ENCODE measurements around the gene PTCD1. TPM values are rescaled to one million over a fixed set of nuclear protein-coding genes. Genes with fewer than 3 reads are reported as not detected.
A peak's percentile ranks its signal among the peaks of the same experiment; 100 is the strongest.
"Not testable (repeated sequence)": the region's sequence is repeated elsewhere in the genome, so short reads cannot be mapped to it uniquely, and the experiment has no call there.

The PTCD1 gene
- total RNA-seq, 1 experiment from 2014 or later: 11.1 TPM

- ChIA-PET CTCF (interaction anchor here (0.6 to 1.2 kb wide), 4 partner anchors 8 to 50 kb away, joined by 3 to 6 read pairs (median 4); no protein-coding TSS in a partner anchor), POLR2A (interaction anchor here (0.8 to 1.2 kb wide), 2 partner anchors 8 to 23 kb away, joined by 3 read pairs; no protein-coding TSS in a partner anchor)
- peak; percentile 47; the same call in 1 of the 2 replicates for TF ChIP-seq CTCF (IDR thresholded peaks at IDR 0.05)
- not testable (repeated sequence) for H3K9me3 Mint-ChIP-seq; ATAC-seq; H3K4me3 Mint-ChIP-seq; H3K4me1 Mint-ChIP-seq; H3K27me3 Mint-ChIP-seq (ENCODE audit: low read depth); H3K27ac Mint-ChIP-seq
- H3K36me3 Mint-ChIP-seq: peaks cover 83% of the 10 kb centered on the region
- peak; percentile 81 for DNase-seq (ENCODE audit: low spot score)
These were observed 23.0 kb downstream of the PTCD1 start for GRCh38 chr7:99415513-99416127.

DNA sequence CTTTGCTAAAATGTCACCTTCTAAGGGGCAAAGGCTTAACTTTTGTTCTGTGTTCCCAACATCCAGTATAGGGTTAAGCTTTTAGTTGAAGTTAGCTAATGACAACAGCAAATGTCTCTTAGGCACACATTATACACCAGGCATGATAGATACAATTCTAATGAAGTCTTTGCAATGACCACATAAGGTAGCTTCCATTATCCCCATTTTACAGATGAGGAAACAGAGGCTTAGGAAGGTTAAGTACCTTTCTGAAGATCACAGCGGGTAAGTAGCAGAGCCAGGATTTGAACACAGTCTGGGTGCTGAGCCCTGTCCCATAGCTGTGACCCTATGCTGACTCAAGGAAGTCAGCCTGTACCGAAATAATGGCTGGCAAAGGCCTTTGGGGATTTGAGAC is 28.0 kb downstream of the PTCD1 start:
- ChIA-PET POLR2A (no interaction called here), CTCF (interaction anchor here (2.4 kb wide), 1 partner anchor 11 kb away, joined by 5 read pairs; no protein-coding TSS in a partner anchor)
- TF ChIP-seq ZNF219 (CRISPR knock-in tag; IDR thresholded peaks at IDR 0.05; ENCODE audit: borderline replicate concordance) (no peak), NR3C1 (CRISPR knock-in tag; conservative IDR thresholded peaks at IDR 0.05; ENCODE audit: low read depth) (no peak)
- TF ChIP-seq, protein P1, sequence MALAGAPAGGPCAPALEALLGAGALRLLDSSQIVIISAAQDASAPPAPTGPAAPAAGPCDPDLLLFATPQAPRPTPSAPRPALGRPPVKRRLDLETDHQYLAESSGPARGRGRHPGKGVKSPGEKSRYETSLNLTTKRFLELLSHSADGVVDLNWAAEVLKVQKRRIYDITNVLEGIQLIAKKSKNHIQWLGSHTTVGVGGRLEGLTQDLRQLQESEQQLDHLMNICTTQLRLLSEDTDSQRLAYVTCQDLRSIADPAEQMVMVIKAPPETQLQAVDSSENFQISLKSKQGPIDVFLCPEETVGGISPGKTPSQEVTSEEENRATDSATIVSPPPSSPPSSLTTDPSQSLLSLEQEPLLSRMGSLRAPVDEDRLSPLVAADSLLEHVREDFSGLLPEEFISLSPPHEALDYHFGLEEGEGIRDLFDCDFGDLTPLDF (CRISPR knock-in tag; IDR thresholded peaks at IDR 0.05): no peak
- H3K9me3 Mint-ChIP-seq: peaks cover 7% of the 10 kb centered on the region
- peaks cover 18% of the 10 kb centered on the region for H3K4me1 Mint-ChIP-seq
- DNase-seq (ENCODE audit: low spot score) (no peak), ATAC-seq (no peak)
- H3K27me3 Mint-ChIP-seq (ENCODE audit: low read depth): no peaks in the 10 kb centered on the region
- peak overlapping the region; percentile 80; the same call in 1 of the 2 replicates for H3K27ac Mint-ChIP-seq
- H3K4me3 Mint-ChIP-seq: peak overlapping the region; percentile 99
- peaks cover 46% of the 10 kb centered on the region for H3K36me3 Mint-ChIP-seq

DNA sequence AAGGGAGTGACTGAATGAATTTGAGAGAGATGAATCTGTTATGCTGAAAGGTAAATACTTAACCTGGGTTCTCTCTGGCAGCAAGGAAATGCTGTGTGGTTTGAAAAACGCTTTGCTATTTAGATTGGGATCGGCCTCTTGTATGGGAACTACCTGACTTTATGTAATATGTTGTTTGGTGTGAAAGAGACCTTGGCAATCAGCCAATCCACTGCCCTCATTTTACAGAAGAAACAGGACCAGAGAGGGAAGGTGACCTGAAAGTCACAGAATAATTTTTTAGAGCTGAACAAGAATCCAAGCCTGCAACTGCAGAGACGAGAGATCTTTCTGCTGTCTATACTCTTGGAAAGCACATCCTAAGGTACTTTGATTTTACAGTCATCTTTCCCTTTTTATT is 28.8 kb downstream of the PTCD1 start:
- peak overlapping the region; percentile 75 for H3K27ac Mint-ChIP-seq
- H3K4me1 Mint-ChIP-seq: peaks cover 18% of the 10 kb centered on the region
- peaks cover 2% of the 10 kb centered on the region for H3K9me3 Mint-ChIP-seq
- H3K4me3 Mint-ChIP-seq: peak overlapping the region; percentile 99
- H3K36me3 Mint-ChIP-seq: peaks cover 39% of the 10 kb centered on the region
- ChIA-PET POLR2A (interaction anchor here (2.0 to 2.4 kb wide), 2 partner anchors 16 to 28 kb away, joined by 11 to 37 read pairs; partner anchors contain the start of genes CPSF4 and PTCD1), CTCF (interaction anchor here (2.3 to 2.4 kb wide), 2 partner anchors 10 to 17 kb away, joined by 5 to 13 read pairs; no protein-coding TSS in a partner anchor)
- TF ChIP-seq, protein P2, sequence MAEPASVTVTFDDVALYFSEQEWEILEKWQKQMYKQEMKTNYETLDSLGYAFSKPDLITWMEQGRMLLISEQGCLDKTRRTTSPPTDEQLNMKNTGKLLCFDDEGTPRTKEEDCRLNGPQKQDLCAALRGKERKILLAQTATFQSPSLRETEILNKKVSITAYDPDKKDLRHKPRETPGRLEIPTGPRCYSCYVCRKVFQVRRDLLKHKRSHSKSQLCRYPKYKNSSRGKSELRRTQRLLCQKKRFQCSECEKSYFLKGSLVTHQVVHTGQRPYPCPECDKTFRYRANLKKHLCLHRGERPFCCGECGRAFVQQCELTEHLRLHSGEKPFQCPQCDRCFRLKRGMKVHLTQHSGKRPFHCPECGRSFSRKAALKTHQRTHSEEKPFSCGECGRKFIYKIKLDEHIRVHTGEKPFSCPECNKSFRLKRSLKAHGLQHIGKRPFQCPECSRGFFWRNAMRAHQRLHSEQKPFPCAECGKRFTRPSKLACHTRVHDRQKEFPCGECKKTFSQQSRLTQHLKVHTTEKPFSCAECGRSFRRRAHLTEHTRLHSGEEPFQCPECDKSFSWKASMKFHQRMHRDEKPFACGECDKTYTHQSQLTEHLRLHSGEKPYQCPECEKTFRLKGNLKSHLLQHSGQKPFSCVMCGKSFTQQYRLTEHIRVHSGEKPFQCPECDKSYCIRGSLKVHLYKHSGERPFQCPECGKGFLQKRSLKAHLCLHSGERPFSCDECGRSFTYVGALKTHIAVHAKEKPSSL (CRISPR knock-in tag; conservative IDR thresholded peaks at IDR 0.05): no peak
- TF ChIP-seq ZNF416 (CRISPR knock-in tag; IDR thresholded peaks at IDR 0.05) (no peak), NR1H2 (CRISPR knock-in tag; IDR thresholded peaks at IDR 0.05) (no peak), SMAD3 (CRISPR knock-in tag; IDR thresholded peaks at IDR 0.05; ENCODE audit: borderline replicate concordance) (no peak), FOXP1 (CRISPR knock-in tag; IDR thresholded peaks at IDR 0.05; ENCODE audit: borderline replicate concordance) (no peak), ELF4 (CRISPR knock-in tag; IDR thresholded peaks at IDR 0.05; ENCODE audit: low read depth) (no peak), CBFB (CRISPR knock-in tag; IDR thresholded peaks at IDR 0.05; ENCODE audit: low read depth) (no peak)
- TF ChIP-seq, protein P1 (CRISPR knock-in tag; IDR thresholded peaks at IDR 0.05): no peak
- no peaks in the 10 kb centered on the region for H3K27me3 Mint-ChIP-seq (ENCODE audit: low read depth)
- DNase-seq (ENCODE audit: low spot score): no peak
- ATAC-seq: no peak

Measured in WTC11 (cell line).